HG02870 (cell line): Measurements from ENCODE around the gene AUTS2.

ENCODE experiments used
- ATAC-seq: cut with Tn5 transposase; IDR thresholded peaks from one replicate; pipeline ENCODE4 v1.9.1; 2021; ENCODE audit warnings: mild to moderate bottlenecking, moderate library complexity; ENCODE audit not compliant: unreplicated experiment

Gene AUTS2

DNA sequence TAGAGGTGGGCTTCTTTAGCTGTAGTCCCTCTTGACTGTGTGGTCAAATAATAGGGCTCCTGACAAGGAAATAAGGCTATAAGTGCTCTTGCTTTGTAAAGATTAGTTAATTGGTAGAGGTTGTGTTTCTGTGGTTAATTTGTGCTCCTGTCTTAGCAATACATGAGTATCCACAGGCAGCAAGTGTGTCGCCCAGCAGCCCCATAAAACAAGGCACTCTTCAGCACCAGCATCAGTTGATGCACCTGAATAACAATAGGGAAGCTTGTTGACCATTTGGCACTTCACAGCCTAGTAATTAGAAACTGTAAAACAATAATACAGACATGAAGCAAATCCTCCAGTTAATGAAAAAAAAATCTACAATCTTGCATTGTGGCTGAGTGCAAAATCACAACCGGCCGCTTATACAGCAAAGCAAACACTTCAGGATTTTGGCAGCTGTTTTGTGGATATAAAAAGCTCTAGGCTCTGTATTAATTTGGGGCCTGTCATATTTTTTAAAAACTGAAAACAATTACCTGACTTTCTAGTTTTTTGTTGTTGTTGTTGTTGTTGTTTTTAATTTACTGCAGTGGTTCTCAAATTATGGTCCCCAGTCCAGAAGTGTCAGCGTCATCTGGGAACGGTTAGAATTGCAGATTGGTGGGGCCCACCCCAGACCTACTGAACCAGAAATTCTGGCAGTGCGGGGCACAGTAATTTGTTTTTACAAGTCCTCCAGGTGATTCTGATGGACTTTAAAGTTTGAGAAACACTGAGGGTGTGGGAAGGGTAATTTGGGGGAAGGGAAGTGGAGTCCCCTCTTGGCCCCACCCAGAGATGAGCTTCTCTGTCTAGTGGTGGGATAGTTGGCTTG lies 56.8 kb downstream of the AUTS2 start:
- no peak for ATAC-seq

DNA sequence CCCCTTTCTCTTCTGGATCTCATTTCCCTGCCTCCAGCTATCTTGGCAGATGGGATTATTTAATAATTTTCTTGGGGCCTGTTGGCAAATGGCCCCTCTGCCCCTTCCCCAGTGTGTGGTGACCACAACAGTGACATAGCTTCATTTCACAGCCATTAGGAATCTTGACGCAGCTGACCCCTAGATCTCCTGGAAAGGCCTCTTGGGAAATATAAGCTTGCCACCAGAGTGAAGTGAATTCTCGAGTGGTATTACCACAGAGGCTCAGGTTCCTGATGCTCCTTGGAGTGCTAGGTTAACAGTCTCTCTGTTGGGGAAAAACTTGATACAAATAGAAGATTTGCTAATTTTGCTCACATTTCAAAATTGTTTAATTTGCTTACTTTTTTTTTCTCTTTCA lies 57.8 kb downstream of the AUTS2 start:
- no peak for ATAC-seq

DNA sequence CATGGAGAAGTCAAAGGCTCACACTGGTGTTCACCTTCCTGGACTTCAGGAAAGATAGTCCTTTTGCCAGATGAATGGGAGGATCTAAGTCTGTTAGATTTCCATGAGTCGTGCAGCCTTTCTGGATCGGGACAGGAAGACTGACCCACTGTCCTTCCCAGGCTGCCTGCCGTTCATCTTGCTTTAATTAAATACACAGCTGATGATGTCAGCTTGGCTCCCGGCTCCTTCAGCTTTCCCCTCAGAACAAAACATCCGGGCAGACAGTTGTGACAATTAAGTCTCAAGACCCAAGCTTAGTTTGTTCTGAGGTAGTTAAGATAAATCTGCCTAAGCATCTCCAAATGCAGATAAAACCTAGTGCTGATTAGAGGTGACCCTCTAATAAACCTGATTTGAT lies 58.6 kb downstream of the AUTS2 start:
- no peak for ATAC-seq

DNA sequence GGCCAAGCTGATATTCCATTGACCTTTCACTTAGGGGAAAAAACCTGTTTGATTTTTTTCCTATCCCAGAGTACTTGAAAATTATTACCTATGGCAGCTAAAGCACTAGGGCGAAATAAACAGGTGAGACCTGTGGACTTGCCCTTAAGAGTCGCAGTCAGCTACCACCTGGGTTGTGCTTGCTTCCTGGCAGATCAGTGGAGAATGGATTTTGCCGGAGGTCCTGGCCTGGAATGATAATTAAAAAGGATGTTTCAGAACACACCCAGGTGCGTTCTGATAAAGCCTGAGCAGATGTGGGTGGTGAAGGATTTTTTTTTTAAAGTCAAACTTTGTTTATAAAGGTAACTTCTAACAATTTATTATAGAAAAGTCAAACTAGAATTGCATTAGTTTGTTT lies 59.1 kb downstream of the AUTS2 start:
- ATAC-seq: no peak

DNA sequence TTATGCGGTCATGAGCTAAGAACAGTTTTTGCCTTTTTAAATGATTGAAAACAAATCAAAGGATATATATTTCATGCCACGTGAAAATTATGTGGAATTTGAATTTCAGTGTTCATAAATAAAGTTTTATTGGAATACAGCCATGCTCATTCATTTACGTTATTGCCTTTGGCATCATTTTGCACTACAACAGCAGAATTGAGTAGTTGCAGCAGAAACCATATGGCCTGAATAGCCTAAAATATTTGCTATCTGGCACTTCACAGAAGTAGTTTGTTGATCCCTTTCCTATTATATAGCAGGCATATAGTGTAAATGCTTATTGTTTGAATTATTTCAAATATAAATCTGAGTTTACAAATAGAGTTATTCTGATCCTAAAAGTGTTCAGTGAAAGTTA lies 59.7 kb downstream of the AUTS2 start:
- no peak for ATAC-seq

DNA sequence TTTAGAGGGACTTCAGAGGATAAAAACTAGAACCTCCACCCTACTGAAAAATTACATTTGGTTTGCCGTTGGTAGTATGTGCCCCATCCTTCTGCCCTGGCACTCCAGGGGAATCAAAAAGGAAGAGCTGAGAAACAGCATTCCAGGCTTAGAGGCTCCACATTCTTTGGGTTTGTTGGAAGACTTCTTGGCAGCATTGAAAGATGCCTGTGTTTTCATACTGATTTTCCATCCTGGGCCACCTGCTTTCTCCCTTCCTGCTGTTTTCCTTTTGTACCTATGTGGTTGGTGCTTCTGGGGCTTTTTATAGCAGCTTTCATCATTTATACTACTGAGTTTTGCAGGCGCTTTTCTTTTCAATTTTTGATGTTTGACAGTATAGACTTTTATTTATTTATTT lies 61.7 kb downstream of the AUTS2 start:
- no peak for ATAC-seq

DNA sequence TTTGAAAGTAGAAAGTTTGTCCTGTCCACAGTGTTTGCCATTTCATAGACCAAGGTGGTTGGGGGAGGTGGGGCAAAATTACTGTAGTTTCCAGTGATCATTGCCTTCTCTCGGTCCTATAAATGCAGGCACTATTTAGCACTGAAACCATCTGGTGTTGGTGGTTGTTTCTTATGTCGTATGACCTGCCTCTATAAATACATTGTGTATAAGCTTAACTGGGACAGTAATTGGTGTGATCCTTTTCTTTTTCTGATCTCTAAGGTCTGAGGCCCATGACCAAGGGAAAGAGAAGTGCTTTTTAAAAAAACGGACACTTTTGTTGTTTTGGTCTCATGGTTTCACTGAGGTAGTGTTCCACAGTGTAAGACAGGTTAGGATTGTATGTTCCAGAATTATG lies 63.1 kb downstream of the AUTS2 start:
- ATAC-seq: no peak

DNA sequence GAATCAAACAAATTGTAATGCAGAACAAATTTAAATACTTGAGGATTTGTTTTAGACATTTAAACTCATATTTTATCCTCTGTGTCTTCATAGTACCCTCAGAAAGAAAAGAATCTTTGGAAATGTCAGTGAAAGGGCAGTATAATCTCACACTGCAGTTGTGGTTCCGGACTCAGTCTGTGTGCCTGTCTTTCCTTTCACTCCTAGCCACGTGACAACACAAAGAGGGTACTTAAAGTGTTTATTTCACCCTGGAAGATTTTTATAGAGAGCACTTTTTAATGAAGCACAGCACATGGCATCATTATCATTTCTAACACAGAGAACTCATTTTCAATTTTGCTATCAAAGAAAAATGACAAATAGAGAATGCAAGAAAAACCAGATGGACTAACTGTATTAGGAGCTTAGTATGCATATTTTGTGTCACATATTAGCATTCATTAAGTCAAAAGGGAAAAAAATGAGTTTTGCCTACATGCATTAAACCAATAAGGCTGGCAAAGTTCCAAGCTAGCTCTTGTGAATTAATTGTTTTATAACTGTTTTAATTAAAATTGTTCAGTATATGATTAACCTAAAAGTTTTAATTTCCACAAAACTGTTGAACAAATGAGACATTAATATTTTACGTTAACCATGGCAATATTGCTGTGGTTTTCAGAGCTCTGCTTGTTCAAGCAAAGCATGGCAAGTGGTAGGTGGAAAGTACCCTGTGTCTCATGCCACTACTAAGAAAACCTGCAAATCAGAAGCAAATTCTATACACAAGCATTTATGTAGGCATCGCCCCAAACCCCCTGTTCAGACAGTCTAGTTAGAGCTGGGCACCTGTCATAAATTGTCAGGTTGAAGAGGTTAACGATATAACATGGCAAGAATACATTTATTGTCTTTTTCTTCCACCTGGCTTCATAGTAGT lies 65.9 kb downstream of the AUTS2 start:
- no peak for ATAC-seq

DNA sequence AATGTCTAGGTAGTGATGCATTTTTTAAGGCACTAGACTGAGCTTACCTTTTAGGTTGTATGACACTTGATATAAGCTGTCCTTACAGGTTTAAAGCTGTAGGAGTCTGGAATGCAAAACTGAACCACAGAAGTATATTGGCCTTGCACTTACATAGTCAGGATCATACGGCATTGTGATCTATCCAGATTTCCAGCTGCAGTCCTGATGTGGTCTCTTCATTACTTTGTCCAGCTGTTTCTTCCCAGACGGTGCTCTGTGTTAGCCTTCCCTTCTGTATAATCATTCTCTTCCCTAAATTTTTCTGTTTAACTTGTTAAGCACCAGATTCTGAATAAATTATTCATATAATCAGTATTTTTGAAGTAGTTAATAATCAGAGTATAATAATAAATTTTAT lies 67.1 kb downstream of the AUTS2 start:
- ATAC-seq: no peak

DNA sequence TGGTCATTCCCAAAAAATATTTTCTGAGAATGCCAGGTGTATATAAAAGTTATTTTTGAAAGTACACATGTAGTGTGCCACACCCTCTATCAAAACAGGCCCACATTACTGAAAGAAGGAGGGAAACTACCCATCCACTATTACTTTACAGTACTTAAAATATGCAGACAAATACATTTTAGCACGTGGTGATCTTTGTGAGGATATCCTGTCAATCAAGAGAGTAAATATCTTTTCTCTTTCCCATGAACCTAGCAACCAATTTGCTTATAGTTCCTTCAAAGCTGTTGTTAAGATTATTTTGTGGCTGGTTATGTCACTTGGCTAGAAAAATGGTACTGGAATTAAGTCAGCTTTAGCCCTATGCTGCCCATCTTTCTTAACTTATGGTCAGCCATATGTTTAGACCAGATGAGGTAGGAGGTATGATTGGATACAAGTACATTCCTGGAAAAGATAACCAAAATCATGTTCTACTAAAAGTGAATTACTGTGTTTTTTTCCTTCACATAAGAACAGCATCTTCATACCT lies 70.1 kb downstream of the AUTS2 start:
- no peak for ATAC-seq

DNA sequence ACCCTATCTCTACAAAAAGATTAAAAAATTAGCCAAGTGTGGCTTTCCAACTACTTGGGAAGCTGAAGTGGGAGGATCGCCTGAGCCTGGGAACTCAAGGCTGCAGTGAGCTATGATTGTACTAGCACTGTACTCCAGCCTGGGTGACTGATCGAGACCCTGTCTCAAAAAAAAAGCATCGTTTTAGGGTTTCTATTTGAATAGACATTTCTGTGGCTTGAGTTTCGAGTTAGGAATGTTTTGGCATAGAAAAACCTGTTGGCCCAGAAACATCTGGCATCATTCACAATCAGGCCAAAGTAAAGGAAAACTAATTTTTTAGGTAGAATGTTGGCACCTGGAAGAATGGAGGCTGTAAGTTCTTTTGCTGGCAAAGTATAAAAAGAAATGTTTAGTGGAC lies 72.4 kb downstream of the AUTS2 start:
- ATAC-seq: no peak

DNA sequence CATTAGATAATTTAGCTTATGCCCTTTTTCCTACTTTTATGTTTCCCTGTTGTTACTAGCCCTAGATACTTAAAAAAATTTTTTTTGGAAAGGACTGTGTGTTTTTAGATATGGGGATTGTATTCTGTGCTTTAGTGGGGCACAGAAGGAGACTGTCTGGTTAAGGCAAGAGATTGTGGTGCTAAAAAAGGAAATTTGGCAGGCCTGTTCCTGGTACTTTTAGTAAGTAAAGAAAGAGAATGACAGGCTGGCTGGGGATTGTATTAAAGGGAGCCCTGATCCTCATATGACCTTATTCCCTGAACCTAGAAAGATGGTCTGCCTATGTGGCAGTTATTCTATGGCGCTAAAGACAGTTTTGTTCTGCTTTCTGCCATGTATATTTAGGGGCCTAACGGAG lies 74.8 kb downstream of the AUTS2 start:
- ATAC-seq: no peak

DNA sequence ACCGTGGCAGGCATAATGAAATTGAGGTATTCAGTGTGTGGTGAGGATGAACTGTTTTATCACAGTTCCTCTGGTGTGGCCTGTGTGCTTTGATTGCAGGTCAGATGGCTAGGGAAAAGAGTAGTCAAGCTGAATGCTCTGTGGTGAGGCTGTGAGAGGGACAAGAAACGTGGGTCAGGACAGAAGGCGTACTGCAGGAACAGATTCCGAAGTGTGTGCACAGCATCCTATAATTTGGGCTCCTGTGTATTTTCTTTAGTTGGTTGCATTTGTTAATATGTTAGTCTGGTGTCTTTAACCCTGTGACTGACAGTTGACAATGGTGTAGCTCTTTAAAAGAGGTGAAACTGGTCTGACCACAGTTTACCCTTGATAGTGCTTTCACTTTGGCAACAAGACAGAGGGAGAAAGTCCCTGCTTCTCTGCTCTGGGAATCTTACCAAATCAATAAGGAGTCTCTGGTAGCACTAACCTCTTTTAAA lies 76.5 kb downstream of the AUTS2 start:
- ATAC-seq: peak; percentile 79

DNA sequence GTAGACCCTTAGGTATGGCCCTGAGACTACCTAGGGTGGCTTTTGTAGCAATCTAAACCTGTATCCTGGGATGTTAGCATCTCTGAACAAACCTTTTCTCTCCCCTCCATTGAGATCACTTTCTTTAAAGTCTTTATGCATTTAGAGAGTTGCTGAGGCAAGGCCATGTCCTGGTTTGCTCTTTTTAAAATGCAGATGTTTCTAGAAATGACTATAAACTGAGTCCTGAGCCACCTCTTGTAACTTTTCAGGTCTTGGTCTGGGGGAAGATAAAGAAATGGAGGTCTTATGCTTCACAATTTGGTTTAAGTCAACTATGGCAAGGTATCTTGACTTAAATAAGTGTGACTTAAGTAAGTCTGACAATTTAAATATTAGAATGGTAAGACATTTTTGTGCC lies 78.0 kb downstream of the AUTS2 start:
- no peak for ATAC-seq

DNA sequence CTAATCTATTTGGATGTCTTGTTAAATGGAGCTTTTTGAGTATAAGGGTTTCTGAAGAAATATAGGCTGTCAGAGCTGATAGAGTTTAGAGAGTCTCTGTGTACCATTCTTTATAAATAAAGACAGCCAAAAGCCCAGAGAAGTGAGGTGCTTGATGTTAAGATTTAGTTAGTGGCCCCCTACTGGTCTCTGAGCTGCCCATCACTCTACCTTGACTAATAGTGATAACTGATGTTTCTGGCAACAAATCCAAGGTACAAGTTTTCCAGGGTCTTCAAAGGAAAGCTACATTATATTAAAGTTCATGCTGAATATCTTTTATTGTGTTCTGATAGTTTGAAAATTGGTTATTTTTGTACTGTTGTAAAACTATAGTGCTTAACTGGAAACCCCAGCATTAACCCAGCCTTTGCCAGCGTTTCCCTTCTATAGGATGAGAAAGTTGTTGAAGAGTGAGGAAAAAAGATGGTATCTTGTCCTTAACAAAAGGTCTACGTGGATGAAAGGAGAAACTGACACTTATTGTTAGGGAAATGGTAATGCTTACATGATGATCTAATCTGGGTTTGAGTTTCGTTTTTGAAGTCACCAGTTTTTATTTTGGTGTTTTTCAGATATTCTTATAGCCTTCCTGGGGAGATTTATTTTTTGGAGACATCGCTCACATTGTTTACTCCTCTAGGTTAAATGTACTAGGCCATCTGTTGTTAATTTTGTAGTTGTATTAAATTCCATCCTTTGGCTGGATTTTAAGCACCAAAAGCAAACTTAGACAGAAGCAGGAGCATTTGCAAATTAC lies 79.0 kb downstream of the AUTS2 start:
- ATAC-seq: no peak

DNA sequence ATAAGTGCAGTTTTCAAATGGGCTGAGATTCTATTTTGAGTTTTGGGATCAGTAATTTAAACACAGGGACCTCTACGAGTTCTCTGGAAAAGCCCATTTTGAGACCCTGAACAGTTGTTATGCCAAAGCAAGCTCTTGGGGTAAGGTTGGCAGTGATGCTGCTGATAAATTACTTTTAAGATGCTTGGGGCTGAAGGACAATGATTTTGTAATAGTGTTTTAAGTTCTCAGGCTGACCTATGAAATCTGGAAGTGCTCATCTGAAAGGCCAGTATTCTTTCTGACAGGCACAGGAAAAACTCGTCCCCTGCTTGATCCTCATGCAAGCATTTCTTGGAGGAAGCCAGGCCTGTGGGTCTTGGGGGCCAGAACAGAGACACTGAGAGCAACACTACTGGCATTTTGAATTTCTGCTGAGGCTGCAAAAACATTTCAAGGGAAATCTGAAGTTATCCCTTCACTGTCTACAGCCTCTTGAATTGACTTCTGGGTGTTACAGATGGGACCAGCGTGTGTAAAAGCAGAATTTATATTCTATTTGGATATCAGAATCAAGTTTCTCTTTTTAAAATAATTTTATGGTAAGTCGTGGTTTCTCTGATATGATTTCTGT lies 79.7 kb downstream of the AUTS2 start:
- ATAC-seq: no peak

DNA sequence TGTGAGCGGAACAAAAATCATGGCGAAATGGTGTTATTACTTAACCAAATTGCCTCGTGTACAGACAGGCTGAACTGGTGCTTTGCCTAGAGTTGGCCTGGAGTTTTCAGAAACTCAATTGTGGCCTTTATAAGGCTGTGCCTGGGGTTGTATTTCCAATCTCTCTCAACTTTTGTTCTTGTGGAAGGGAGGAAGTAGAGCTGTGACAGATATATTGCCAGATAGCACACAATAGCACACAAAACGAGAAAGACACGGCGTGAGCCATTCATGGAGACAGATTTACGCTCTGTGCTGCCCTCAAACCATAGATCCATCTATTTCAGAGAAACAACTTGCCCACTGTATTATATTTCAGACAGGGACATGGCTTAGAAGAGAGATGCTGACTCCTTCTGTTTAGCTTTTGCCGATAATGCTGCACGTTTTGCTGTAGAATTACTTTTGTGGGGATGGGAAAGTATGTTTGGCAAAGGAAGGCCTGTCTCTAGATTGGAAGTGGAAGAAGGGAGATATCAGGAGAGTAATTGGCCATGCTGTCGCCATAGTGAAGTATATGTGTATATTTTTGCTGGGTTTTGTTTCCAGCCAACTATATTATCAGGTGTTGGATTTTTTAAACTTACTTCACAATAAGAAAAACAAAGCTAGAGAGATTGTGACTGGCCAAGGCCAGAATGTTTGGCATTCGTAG lies 80.4 kb downstream of the AUTS2 start:
- no peak for ATAC-seq

DNA sequence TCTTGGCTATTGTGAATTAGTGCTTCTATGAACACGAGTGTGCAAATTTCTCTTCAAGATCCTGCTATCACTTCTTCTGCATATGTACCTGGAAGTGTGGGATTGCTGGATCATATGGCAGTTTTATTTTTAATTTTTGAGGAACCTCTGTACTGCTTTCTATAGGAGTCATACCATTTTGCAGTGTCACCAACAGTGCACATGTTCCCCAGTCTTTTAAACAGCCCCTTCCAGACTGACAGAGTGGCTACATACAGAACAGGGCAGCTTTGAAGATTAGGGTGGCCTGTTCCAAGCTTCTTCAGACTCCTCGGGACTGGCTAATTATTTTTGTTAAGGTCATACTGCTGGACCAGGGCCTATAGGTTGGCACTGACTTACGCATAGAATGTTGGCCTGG lies 82.9 kb downstream of the AUTS2 start:
- no peak for ATAC-seq

DNA sequence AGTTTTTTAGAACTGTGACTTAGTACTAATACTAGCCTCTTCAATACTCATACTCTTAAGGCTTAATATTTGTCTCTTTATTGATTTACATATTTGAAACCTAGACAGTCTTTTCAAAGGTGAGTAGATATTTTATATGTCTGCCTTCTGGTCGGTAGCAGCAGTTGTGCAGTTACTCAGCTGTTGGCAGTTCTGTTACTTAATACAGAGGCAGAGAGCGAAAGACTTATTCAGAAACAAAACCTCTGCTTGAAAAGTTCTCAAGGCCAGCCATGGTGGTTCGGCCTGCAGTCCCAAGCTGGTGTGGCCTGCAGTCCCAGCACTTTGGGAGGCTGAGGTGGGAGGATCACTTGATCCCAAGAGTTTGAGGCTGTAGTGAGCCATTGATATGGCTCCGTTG lies 84.2 kb downstream of the AUTS2 start:
- ATAC-seq: no peak

DNA sequence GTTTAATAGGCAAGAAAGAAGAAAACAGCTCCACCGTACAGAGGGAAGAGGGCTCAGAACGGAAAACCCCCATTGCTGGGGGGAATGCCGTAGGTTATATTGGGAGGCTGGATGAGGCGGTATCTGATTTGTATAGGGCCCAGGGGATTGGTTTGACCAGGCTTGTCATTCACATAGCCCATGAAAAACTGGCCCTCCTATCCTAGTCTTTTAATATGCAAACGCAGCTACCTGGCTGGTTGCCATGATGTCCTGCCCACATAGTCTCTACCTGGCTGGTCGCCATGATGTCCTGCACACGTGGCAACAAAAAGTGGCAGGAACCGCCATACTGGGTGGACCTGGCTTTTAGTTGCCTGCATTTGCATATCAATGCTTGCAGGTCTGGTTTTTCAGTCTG lies 84.7 kb downstream of the AUTS2 start:
- no peak for ATAC-seq
